NCI-H345 treated with DMSO at 0.1 percent for 48 hours (cell line): ENCODE results near the gene ALG2.

Experiments used
- DNase-seq: peaks from one replicate; lab custom pipeline; 2025; ENCODE audit not compliant: unreplicated experiment; lab: John Stamatoyannopoulos, UW

ALG2 gene

GRCh38 chr9:99173570-99174504, 47.9 kb downstream of the ALG2 start:
- DNase-seq, result peak; percentile 18

GRCh38 chr9:99172124-99173091, 49.3 kb downstream of the ALG2 start:
- DNase-seq, result peak; percentile 75

GRCh38 chr9:99171225-99172123, 50.3 kb downstream of the ALG2 start:
- no peak for DNase-seq

GRCh38 chr9:99169982-99170761, 51.6 kb downstream of the ALG2 start:
- peak; percentile 53 for DNase-seq

- DNase-seq, result no peak
These were observed 52.7 kb downstream of the ALG2 start for GRCh38 chr9:99169086-99169485.

DNA sequence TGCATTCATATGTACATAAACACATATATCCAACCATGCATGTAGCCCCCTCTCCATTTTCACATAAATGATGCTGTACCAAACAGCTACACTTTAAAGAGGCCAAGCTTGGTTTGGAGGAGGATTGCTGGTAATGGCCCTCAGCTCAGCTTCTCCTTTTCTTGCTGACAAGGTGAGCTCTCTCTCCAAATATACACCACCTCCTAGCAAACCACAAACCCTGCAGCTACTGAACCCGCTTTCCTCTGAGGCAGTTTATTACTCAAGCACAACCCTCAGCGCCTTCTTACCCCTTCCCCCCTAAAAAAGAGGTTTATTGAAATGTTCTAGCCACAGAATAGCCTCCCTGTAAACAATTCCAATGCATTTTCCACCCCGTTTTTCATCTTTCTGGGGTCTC, 54.0 kb downstream of the ALG2 start:
- DNase-seq, result no peak

DNA sequence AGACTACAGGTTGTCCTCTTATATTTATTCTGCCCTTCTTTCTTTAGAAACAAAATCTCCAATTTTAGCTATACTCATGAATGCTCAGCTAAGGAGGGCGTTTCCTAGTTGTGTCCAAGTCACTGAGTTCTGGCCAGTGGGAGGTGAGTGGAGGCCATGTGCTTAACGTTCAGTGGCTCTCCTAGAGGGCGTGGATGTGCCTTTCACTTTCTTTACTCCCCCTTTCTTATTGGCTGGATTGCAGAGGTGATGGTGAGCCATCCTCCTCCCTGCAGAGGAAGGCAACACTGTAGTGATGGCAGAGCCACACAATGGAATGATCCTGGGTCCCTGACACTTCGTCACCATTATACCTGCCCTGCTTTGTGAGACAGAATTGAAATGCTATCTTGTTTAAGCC, 54.6 kb downstream of the ALG2 start:
- DNase-seq, result no peak
